Adipose tissue (tissue), 3 donors: Measurements from ENCODE around the gene B4GALNT4. TPM values are rescaled to one million over a fixed set of nuclear protein-coding genes. Genes with fewer than 3 reads are reported as not detected.
"Not testable (repeated sequence)": the region's sequence is repeated elsewhere in the genome, so short reads cannot be mapped to it uniquely, and the experiment has no call there.

Experiments used
- H3K27ac ChIP-seq: one replicate; pipeline ENCODE4 v1.5.1; 2013; ENCODE audit warnings: low read depth, low read length
- WGBS, 3 donors: extraction: QIAGEN DNeasy Blood & Tissue Kit; methylation state at CpG; one replicate each; pipeline ENCODE4 v1.1.7; 2013; 5-methylcytosine and 5-hydroxymethylcytosine counted together
- polyA plus RNA-seq, 3 donors: library from polyadenylated mRNA; stranded (reverse); fragments of 200-250 nt; gene quantifications; one replicate each; pipeline ENCODE4 v1.2.3, GENCODE V29; 2013
- donor health status: healthy with polysubstance abuse.
- donor health status: Bipolar disorder and iron deficiency.
- donor health status: healthy.

B4GALNT4 gene
- polyA plus RNA-seq, 3 donors = 0.99 to 3.8 (median 1.6) TPM

- H3K27ac ChIP-seq = no peak overlapping the region
- WGBS, 3 donors = 58 to 61% (median 60%) methylated on average over 25 of the region's 25 CpGs
Measured at GRCh38 chr11:334264-334994, 34.9 kb upstream of the B4GALNT4 start.

GRCh38 chr11:335779-336658 is 33.3 kb upstream of the B4GALNT4 start:
- WGBS, 3 donors = 30 to 60% (median 33%) methylated on average over 15 of the region's 15 CpGs
- peak overlapping the region; percentile 14 for H3K27ac ChIP-seq

DNA sequence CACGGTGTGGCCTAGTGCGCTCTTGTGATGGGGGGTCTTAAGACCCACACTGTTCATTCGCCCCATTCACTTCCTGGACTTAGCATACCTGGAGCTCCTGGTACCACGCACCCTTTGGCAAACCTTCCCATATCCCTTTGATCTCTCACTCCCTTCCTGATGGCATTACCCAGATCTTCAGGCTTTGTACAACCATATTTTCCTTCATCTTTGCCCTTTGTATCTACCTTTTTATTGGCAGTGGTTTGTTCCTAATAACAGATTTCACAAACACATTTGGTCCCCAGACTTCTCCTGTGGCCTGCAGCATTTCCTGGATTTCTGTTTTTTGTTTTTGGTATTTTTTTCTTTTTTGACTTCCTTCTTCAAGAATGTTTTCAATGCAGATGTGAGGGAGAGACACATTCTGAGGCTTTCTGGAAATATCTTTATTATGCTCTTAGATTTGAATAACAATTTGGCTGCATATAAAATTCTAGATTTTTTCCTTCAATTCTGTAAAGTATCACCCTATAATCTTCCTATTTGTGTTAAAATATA is 32.6 kb upstream of the B4GALNT4 start:
- H3K27ac ChIP-seq = no peak overlapping the region
- 72 to 87% (median 78%) methylated on average over 4 of the region's 4 CpGs for WGBS, 3 donors

DNA sequence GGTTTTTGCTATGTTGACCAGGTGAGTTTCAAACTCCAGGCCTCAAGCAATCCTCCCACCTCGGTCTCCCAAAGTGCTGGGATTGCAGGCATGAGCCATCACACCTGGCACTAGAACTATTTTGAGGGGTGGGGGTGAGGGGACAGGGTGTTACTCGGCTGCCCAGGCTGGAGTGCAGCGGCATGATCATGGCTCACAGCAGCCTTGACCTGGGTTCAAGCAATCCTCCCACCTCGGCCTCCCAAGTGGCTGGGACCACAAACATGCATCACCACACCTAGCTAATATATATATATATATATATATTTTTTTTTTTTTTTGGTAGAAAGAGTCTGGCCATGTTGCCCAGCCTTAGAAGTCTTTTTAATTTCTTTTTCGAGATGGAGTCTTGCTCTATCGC is 31.6 kb upstream of the B4GALNT4 start:
- 86 to 96% (median 95%) methylated on average over 6 of the region's 6 CpGs for WGBS, 3 donors
- no peak overlapping the region for H3K27ac ChIP-seq

- 88 to 98% (median 96%) methylated on average over 2 of the region's 2 CpGs for WGBS, 3 donors
- no peak overlapping the region for H3K27ac ChIP-seq
Measured at GRCh38 chr11:339963-340362, 29.3 kb upstream of the B4GALNT4 start.

DNA sequence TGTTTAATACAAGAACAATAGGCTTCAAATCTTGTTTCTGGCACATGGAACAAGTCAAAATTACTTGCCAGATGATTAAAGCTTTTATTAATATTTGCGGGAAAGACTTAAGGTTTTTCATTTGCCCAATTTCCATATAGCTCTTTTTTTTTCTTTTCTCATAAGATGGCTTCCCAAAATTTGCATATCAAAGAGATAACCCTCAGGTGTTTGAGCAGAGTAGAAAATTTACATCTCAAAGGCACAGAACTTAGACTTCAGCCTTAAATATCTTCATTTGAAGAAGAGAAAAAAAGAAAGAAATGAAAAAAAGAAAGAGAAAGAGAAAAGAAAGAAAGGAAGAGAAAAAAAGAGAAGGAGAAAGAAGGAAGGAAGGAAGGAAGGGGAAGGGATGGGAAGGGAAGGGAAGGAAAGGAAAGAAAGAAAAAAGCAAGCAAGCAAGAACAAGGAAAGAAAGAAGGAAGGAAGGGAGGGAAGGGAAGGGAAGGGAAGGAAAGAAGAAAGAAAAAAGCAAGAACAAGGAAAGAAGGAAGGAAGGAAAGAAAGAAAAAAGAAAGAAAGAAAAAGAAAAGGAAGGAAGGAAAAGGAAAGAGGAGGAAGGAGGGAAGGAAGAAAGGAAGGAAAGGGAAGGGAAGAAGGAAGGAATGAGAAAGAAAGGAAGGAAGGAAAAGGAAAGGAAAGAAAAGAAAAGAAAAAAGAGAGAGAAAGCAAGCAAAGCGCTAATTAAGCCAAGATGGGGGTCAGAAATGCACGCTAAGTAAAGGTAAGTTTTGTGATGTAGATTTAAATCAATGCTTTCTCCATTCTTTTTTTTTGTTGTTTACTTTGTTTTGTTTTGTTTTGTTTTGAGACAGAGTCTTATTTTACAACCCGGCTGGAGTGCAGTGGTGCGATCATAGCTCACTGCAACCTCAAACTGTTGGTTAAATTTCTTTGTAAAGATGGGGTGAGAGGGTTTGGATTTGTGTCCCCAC is 28.5 kb upstream of the B4GALNT4 start:
- 73 to 85% (median 80%) methylated on average over 5 of the region's 5 CpGs for WGBS, 3 donors
- H3K27ac ChIP-seq = no peak overlapping the region

DNA sequence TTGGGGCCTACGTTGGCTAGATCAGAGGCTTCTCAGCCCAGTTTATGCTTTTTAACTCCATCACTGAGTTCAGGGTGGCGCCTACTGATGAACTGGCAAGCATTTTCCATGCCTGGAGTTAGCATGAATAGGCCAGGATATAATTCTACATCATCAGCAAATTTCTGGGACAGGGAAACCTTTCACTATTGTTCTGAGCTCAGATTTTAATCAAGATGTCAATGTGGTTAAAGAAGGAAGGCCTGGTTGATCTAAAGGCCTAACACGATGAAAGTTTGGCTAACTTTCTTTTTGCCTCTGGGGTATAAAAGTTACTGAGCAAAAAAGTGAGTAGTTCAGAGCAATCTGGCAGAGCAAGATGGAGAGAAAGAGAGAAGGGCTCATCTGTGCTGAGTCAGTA is 27.0 kb upstream of the B4GALNT4 start:
- H3K27ac ChIP-seq = no peak overlapping the region
- 67 to 74% (median 68%) methylated on average over 3 of the region's 3 CpGs for WGBS, 3 donors

- WGBS, 3 donors = 84 to 92% (median 91%) methylated on average over 11 of the region's 11 CpGs
- no peak overlapping the region for H3K27ac ChIP-seq
Measured at GRCh38 chr11:344836-345578, 24.3 kb upstream of the B4GALNT4 start.

DNA sequence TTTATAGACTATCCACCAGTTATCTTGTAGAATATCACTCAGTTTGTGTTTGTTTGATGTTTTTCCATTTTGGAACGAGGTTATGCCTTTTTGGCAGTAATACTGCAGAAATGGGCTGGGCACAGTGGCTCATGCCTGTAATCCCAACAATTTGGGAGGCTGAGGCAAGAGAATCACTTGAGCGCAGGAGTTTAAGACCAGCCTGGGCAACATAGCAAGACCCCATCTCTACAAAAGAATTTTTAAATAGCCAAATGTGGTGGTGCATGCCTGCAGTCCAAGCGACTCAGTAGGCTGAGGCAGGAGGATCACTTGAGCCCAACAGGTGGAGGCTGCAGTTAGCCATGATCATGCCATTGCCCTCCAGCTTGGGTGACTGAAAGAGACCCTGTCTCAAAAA is 22.8 kb upstream of the B4GALNT4 start:
- 81 to 92% (median 88%) methylated on average over 3 of the region's 3 CpGs for WGBS, 3 donors
- H3K27ac ChIP-seq = no peak overlapping the region

- WGBS, 3 donors = 76 to 93% (median 93%) methylated on average over 7 to 8 of the region's 8 CpGs
- not testable (repeated sequence) for H3K27ac ChIP-seq
Measured at GRCh38 chr11:349270-349954, 19.9 kb upstream of the B4GALNT4 start.

- WGBS, 3 donors = 57 to 69% (median 68%) methylated on average over 13 to 16 of the region's 16 CpGs
- H3K27ac ChIP-seq = not testable (repeated sequence)
Measured at GRCh38 chr11:350033-350722, 19.1 kb upstream of the B4GALNT4 start.

DNA sequence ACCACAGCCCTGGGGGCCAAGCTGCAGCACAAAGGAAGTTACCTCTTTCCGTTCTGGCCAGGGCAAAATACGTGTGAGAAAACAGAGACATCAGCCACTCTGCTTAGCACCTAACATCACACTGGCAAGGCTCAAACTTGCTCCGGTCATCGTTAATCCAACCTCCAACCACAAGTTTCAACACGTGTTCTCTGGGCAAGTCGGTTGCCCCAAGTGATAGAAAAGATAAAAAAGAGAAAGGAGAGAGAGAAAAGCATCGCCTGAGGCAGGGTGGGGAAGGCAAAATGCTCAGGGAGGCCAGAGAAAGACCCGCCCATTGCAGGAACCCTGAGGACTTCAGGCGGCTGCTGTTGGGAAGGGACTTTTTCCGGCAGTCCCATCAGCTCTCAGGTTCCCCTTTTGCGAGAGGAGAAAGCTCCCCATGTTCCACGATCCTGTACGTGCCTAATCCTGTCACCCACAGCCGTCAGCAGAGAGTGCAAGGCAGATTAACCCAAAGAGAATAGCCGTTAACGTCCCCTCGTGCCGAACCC is 18.5 kb upstream of the B4GALNT4 start:
- WGBS, 3 donors = 53 to 76% (median 65%) methylated on average over 17 to 18 of the region's 18 CpGs

GRCh38 chr11:351411-351810 is 17.9 kb upstream of the B4GALNT4 start:
- H3K27ac ChIP-seq = no peak overlapping the region
- WGBS, 3 donors = 91 to 95% (median 95%) methylated on average over 14 of the region's 14 CpGs

More for the DNA sequence above, 18.5 kb upstream of the B4GALNT4 start:
- H3K27ac ChIP-seq = no peak overlapping the region

- H3K27ac ChIP-seq = no peak overlapping the region
- 84 to 94% (median 87%) methylated on average over 12 of the region's 12 CpGs for WGBS, 3 donors
Measured at GRCh38 chr11:352456-353031, 16.8 kb upstream of the B4GALNT4 start.

DNA sequence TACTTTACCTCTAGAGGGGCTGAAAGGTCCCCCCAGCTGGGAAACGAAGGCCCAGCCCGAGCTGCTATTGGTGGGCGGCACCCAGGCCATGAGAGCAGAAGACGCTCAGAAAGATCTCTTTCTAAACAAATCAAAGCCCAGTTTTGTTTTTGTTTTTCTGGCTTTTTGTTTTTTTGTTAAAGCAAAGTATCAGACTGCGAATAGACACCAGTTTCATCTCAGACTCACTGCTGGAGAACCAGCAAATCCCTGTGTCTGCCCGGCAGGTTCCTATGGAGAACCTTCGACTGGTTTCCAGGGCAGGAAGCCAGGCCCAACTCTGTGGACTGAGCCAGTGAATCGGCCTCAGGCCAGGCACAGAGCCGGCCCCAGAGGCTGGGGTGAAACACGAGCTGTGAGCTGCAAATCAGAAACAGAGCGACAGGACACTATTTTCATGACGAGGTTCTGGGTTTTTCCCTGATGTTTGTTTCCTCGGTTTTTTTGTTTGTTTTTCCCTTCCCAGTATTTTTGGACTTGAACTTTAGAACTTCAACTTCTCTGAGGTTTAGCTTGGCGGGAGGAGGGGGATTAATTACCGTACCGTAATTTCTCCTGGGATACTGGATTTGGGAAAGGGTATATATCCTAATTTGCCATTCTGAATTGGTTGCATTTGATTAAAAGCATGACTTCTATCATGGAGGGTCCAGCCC is 16.0 kb upstream of the B4GALNT4 start:
- H3K27ac ChIP-seq = peak overlapping the region; percentile 73
- WGBS, 3 donors = 20 to 40% (median 31%) methylated on average over 16 of the region's 16 CpGs
